HL-60 (cell line): ENCODE measurements around the gene CRYBA2.

ENCODE experiments used
- CTCF ChIP-seq: IDR thresholded peaks from one replicate; pipeline ENCODE4 v1.5.1; 2011; ENCODE audit warnings: low read length, control low read depth, inconsistent platforms; ENCODE audit not compliant: insufficient read depth
- GABPA ChIP-seq: IDR thresholded peaks from 2 replicates; pipeline ENCODE4 v1.6.1; 2012; ENCODE audit warnings: low read depth
- POLR2AphosphoS5 ChIP-seq: IDR thresholded peaks from 2 replicates; pipeline ENCODE4 v1.6.1; 2012; ENCODE audit warnings: low read depth
- REST ChIP-seq: IDR thresholded peaks from 2 replicates; pipeline ENCODE4 v1.6.1; 2012; ENCODE audit warnings: low read depth; ENCODE audit not compliant: insufficient replicate concordance

- TF ChIP-seq CTCF, result no peak
- TF ChIP-seq POLR2AphosphoS5, result no peak
- TF ChIP-seq GABPA, result no peak
- no peak for TF ChIP-seq REST
Measured at GRCh38 chr2:218990612-218991011, 2.6 kb downstream of the CRYBA2 start.
